Nephron progenitor cell (in vitro differentiated cells): Measurements from ENCODE around the gene MACROH2A1.
A peak's percentile ranks its signal among the peaks of the same experiment; 100 is the strongest.

Experiments
- DNase-seq: peaks from one replicate; pipeline ENCODE4 v3.0.0; 2021
- H3K27ac Mint-ChIP-seq: 2 replicates; pipeline ENCODE4 v1.8.0; 2021; ENCODE audit warnings: mild to moderate bottlenecking, moderate library complexity, mixed read lengths
- H3K27me3 Mint-ChIP-seq: 2 replicates; pipeline ENCODE4 v1.8.0; 2021; ENCODE audit warnings: mild to moderate bottlenecking, low read depth, mixed read lengths; ENCODE audit not compliant: poor library complexity
- H3K36me3 Mint-ChIP-seq: 2 replicates; pipeline ENCODE4 v1.8.0; 2021; ENCODE audit warnings: low read depth, mixed read lengths
- H3K4me1 Mint-ChIP-seq: 2 replicates; pipeline ENCODE4 v1.8.0; 2021; ENCODE audit warnings: mixed read lengths
- H3K4me3 Mint-ChIP-seq: 2 replicates; pipeline ENCODE4 v1.8.0; 2021; ENCODE audit warnings: mild to moderate bottlenecking, moderate library complexity, mixed read lengths
- H3K9me3 Mint-ChIP-seq: 2 replicates; pipeline ENCODE4 v1.8.0; 2021; ENCODE audit warnings: mild to moderate bottlenecking, moderate library complexity, mixed read lengths
- TF ChIP-seq, protein P1 (sequence below): fragments of 200-600 bp; sonication (generic); IDR thresholded peaks from 2 replicates; pipeline ENCODE4 v1.5.0; 2021; ENCODE audit warnings: antibody characterized with exemption

Gene MACROH2A1

DNA sequence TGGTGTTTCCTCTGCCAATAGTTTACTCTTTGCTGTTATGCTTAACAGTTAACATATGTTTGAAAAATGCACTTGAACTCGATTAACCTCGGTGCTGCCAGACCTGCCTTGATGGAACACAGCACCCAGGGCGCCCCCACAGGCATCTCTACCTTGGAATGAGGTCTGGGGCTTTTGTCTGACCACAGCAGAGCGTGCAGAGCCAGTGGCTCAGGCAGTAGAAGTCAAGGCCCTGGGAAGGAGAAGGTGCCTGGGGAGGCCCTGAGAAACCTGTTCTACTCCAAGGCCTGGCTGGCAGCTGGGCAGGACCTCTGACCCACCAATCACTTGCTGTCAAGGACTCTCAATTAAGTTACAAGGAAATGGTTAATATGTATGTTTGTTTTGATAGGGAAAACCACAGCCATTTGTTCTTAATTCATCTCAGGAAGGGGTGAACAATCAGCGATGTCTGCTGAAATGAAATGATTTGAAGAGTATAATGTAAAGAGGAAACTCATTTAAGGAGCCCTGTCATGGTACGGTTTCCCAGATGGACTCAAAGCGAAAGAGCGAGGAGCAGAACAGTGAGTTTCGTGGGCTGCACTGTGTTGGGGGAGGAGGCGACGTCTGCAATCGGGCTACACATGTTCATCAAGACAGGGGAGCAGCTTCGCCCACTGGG, 21.9 kb downstream of the MACROH2A1 start:
- no peaks in the 10 kb centered on the region for H3K9me3 Mint-ChIP-seq
- peaks cover 50% of the 10 kb centered on the region for H3K36me3 Mint-ChIP-seq
- peaks cover 31% of the 10 kb centered on the region for H3K4me1 Mint-ChIP-seq
- TF ChIP-seq, protein P1, sequence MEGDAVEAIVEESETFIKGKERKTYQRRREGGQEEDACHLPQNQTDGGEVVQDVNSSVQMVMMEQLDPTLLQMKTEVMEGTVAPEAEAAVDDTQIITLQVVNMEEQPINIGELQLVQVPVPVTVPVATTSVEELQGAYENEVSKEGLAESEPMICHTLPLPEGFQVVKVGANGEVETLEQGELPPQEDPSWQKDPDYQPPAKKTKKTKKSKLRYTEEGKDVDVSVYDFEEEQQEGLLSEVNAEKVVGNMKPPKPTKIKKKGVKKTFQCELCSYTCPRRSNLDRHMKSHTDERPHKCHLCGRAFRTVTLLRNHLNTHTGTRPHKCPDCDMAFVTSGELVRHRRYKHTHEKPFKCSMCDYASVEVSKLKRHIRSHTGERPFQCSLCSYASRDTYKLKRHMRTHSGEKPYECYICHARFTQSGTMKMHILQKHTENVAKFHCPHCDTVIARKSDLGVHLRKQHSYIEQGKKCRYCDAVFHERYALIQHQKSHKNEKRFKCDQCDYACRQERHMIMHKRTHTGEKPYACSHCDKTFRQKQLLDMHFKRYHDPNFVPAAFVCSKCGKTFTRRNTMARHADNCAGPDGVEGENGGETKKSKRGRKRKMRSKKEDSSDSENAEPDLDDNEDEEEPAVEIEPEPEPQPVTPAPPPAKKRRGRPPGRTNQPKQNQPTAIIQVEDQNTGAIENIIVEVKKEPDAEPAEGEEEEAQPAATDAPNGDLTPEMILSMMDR = no peak
- no peaks in the 10 kb centered on the region for H3K27me3 Mint-ChIP-seq
- H3K27ac Mint-ChIP-seq = peak overlapping the region; percentile 85
- no peak overlapping the region for H3K4me3 Mint-ChIP-seq
- DNase-seq = no peak

DNA sequence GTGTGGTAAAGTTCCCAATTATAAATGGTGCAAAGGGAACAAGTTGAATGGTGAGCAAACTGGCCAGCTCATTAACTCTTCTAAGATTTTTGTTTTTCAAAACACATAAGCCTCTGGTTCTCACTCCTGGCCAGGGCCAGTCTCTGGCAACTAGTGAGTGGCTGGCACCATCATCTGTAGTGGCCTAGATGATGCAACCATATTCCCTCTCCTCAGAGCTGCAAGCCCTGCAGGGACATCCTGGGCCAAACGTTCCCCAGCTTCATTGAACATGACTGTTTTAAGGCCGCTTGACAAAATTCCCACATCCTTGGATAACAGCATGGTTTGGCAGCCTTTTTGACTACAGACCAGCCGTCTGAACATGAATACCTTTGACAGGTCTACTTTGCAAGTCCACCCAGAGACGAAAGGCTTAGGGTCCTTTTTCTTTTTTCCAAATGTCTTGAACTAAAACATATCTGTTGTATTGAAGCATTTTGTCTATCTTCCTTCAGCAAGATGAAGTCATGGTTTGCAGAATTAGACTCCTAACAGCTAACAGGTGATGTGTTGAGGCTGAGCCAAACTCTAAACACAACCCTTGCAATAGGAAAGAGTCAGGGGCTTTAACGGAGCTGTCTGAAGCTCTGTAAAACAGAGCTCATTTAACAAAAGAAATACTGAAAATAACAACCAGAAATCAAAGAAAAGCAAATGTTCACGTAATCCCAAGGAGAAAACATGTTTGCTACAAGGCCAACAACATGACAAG, 23.8 kb downstream of the MACROH2A1 start:
- no peak for DNase-seq
- Mint-ChIP-seq H3K9me3 (no peaks in the 10 kb centered on the region), H3K27me3 (no peaks in the 10 kb centered on the region), H3K27ac (peak overlapping the region; percentile 42), H3K4me1 (peaks cover 29% of the 10 kb centered on the region), H3K4me3 (no peak overlapping the region), H3K36me3 (peaks cover 41% of the 10 kb centered on the region)
- TF ChIP-seq, protein P1 = no peak

- Mint-ChIP-seq H3K36me3 (peaks cover 37% of the 10 kb centered on the region), H3K4me1 (peaks cover 16% of the 10 kb centered on the region), H3K27ac (no peak overlapping the region), H3K4me3 (no peak overlapping the region), H3K27me3 (no peaks in the 10 kb centered on the region), H3K9me3 (no peaks in the 10 kb centered on the region)
- DNase-seq = no peak
- TF ChIP-seq, protein P1 = no peak
Measured at GRCh38 chr5:135373736-135374515, 25.1 kb downstream of the MACROH2A1 start.

DNA sequence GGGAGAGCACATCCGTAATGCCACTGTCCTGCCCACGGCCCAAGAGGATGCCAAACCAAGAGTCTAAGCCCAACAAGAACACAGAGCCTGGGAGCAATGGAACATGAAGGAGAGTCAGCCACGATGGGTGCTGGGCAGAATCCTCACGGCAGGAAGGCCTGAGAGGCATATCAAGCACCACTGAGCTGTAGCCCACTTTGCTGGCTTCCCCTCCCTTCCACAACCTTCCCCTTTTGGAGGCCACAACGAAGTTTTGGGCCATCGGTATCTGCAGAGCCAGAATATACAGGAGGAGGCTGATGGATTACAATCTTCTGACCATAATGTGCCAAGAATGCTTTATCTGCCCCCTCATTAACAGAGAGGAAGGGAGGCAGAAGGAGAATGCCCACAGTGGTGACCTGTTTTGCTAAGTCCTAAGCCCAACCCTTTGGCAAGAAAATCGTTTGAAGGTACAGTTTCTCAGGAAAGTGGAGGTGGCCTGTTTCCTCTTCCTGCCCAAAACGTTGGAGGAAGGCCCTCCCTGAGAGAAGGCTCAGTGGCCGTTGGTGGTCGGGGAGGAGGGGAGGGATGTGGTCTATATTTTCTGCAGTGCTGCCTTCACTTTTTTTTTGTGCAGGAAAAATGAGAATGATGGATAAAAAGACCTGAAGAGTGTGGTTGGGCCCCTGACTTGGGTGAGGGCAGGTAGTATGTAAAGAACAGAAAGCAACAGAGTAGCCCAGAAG, 26.2 kb downstream of the MACROH2A1 start:
- peaks cover 7% of the 10 kb centered on the region for H3K4me1 Mint-ChIP-seq
- no peaks in the 10 kb centered on the region for H3K9me3 Mint-ChIP-seq
- TF ChIP-seq, protein P1 = no peak
- no peaks in the 10 kb centered on the region for H3K27me3 Mint-ChIP-seq
- no peak for DNase-seq
- H3K27ac Mint-ChIP-seq = no peak overlapping the region
- no peak overlapping the region for H3K4me3 Mint-ChIP-seq
- peaks cover 38% of the 10 kb centered on the region for H3K36me3 Mint-ChIP-seq

DNA sequence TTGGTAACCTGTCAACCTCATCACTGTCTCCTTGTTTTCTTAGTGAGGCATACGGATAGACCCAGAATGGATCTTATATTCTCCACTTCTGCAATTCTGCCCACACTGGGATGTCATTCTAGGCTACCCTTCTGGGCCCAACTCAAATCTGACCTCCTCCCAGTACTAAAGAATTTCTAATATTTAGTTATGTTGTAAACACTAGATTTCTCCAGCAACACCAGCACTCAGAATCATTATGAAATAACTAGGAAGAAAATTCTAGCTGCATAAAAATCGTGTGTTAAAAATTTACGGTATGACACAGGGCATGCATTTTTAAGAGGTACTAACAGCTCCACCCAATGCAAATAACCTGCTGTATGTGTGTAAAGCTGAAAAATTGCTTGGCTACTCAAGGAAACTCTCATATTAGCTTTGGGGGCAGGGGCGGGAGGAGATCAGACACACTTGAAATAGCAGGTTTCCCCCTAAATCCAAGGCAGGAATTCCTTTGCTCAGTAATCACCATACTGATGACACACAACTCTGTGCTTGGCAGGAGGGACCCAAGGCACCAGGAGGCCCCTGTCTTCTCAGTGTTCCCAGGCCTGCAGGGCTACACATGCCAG, 27.3 kb downstream of the MACROH2A1 start:
- H3K9me3 Mint-ChIP-seq = no peaks in the 10 kb centered on the region
- peaks cover 45% of the 10 kb centered on the region for H3K36me3 Mint-ChIP-seq
- H3K4me1 Mint-ChIP-seq = no peaks in the 10 kb centered on the region
- no peaks in the 10 kb centered on the region for H3K27me3 Mint-ChIP-seq
- H3K4me3 Mint-ChIP-seq = no peak overlapping the region
- no peak overlapping the region for H3K27ac Mint-ChIP-seq
- TF ChIP-seq, protein P1 = no peak
- DNase-seq = no peak
